IMR-90 (cell line): ENCODE measurements around the gene KIF1A. TPM values are rescaled to one million over a fixed set of nuclear protein-coding genes. Genes with fewer than 3 reads are reported as not detected.

Experiments
- ATAC-seq: fragments of 200-7000 bp; cut with Tn5 transposase; 2 replicates; pipeline ENCODE4 v1.9.1; 2020; ENCODE audit warnings: low read depth, mild to moderate bottlenecking, moderate library complexity
- BruUV-seq: library from RNA; stranded (reverse); fragments of 400-500 nt; replicated peaks from 2 replicates; lab custom pipeline; 2021; lab: Mats Ljungman, UMichigan
- CTCF ChIA-PET: fragments of 300-600 bp; formaldehyde crosslinking; extraction: SDS; loops from one replicate; lab custom pipeline; 2021; ENCODE audit warnings: antibody characterized with exemption; lab: Yijun Ruan, JAX
- POLR2A ChIA-PET: fragments of 300-600 bp; sonication (Branson Sonifier 250); formaldehyde crosslinking; loops from one replicate; lab custom pipeline; 2022; ENCODE audit warnings: antibody characterized with exemption; ENCODE audit not compliant: unreplicated experiment; lab: Charles Lee
- DNase-seq: peaks from one replicate; pipeline ENCODE4 v3.0.0; 2013
- H2AFZ ChIP-seq: replicated peaks from 2 replicates; pipeline ENCODE3; 2013; ENCODE audit warnings: low read length, mild to moderate bottlenecking; ENCODE audit not compliant: poor library complexity
- H2AK5ac ChIP-seq: 2 replicates; pipeline ENCODE4 v1.6.1; 2013; ENCODE audit warnings: low read depth, low read length, inconsistent platforms
- H2AK9ac ChIP-seq: replicated peaks from 2 replicates; pipeline ENCODE3; 2013; ENCODE audit warnings: mild to moderate bottlenecking, low read depth, low read length, moderate library complexity; ENCODE audit not compliant: poor library complexity
- H2BK120ac ChIP-seq: 2 replicates; pipeline ENCODE4 v1.6.1; 2013; ENCODE audit warnings: low read depth, low read length, inconsistent platforms
- H2BK15ac ChIP-seq: 3 replicates; pipeline ENCODE4 v1.6.1; 2013; ENCODE audit warnings: low read depth, low read length, inconsistent platforms
- H2BK20ac ChIP-seq: 2 replicates; pipeline ENCODE4 v1.6.1; 2013; ENCODE audit warnings: low read depth, mild to moderate bottlenecking, inconsistent platforms, low read length, moderate library complexity
- H2BK5ac ChIP-seq: 2 replicates; pipeline ENCODE4 v1.6.1; 2013; ENCODE audit warnings: mild to moderate bottlenecking, low read depth, low read length, inconsistent platforms; ENCODE audit not compliant: poor library complexity, severe bottlenecking
- H3K14ac ChIP-seq: replicated peaks from 2 replicates; pipeline ENCODE4 v1.6.1; 2013; ENCODE audit warnings: low read depth, low read length, inconsistent platforms
- H3K18ac ChIP-seq: 2 replicates; pipeline ENCODE4 v1.6.1; 2013; ENCODE audit warnings: low read depth, low read length, control low read depth
- H3K23ac ChIP-seq: 2 replicates; pipeline ENCODE4 v1.6.1; 2013; ENCODE audit warnings: low read depth, low read length, inconsistent platforms
- H3K27ac ChIP-seq: 2 replicates; pipeline ENCODE4 v1.5.1; 2013; ENCODE audit warnings: mild to moderate bottlenecking, control low read depth, low read length; ENCODE audit not compliant: insufficient read depth
- H3K27me3 ChIP-seq: 2 replicates; pipeline ENCODE4 v1.6.1; 2013; ENCODE audit warnings: low read length; ENCODE audit not compliant: control insufficient read depth, insufficient read depth
- H3K36me3 ChIP-seq: 2 replicates; pipeline ENCODE4 v1.6.1; 2013; ENCODE audit warnings: low read length, mixed read lengths; ENCODE audit not compliant: control insufficient read depth, insufficient read depth
- H3K4ac ChIP-seq: 2 replicates; pipeline ENCODE4 v1.6.1; 2013; ENCODE audit warnings: low read depth, low read length, inconsistent platforms
- H3K4me1 ChIP-seq: 2 replicates; pipeline ENCODE4 v1.6.1; 2013; ENCODE audit warnings: low read length, mixed read lengths; ENCODE audit not compliant: control insufficient read depth, insufficient read depth
- H3K4me2 ChIP-seq: 2 replicates; pipeline ENCODE4 v1.6.1; 2013; ENCODE audit warnings: low read depth, mild to moderate bottlenecking, control low read depth, low read length, moderate library complexity
- H3K4me3 ChIP-seq: 2 replicates; pipeline ENCODE4 v1.5.1; 2013; ENCODE audit warnings: low read depth, mild to moderate bottlenecking, control low read depth, low read length, moderate library complexity; ENCODE audit not compliant: insufficient read depth
- H3K56ac ChIP-seq: 2 replicates; pipeline ENCODE4 v1.6.1; 2013; ENCODE audit warnings: low read length, inconsistent platforms; ENCODE audit not compliant: insufficient read depth; ENCODE audit errors: extremely low read depth
- H3K79me1 ChIP-seq, 2 experiments: 2 replicates each; pipeline ENCODE4 v1.6.1; 2013; ENCODE audit warnings: low read length in 2 of 2, inconsistent platforms in 1 of 2, low read depth in 1 of 2
- H3K9ac ChIP-seq: 2 replicates; pipeline ENCODE4 v1.6.1; 2013; ENCODE audit warnings: low read depth, low read length, control low read depth
- H3K9me1 ChIP-seq: 2 replicates; pipeline ENCODE4 v1.6.1; 2013; ENCODE audit warnings: low read length, inconsistent platforms; ENCODE audit not compliant: insufficient read depth
- H3K9me3 ChIP-seq: 2 replicates; pipeline ENCODE4 v1.6.1; 2013; ENCODE audit warnings: low read length; ENCODE audit not compliant: control insufficient read depth, insufficient read depth
- H4K20me1 ChIP-seq: 2 replicates; pipeline ENCODE4 v1.6.1; 2013; ENCODE audit warnings: low read length, inconsistent platforms; ENCODE audit not compliant: insufficient read depth
- H4K5ac ChIP-seq: 2 replicates; pipeline ENCODE4 v1.6.1; 2013; ENCODE audit warnings: mild to moderate bottlenecking, low read depth, low read length, control low read depth
- H4K8ac ChIP-seq, 2 experiments: 2 replicates each; pipeline ENCODE4 v1.6.1; 2013; ENCODE audit warnings: low read depth in 2 of 2, low read length in 2 of 2, control low read depth in 1 of 2, inconsistent platforms in 1 of 2
- H4K91ac ChIP-seq: 2 replicates; pipeline ENCODE4 v1.6.1; 2013; ENCODE audit warnings: low read depth, low read length, inconsistent platforms; ENCODE audit not compliant: insufficient read depth
- BHLHE40 ChIP-seq: fragments of 150-350 bp; IDR thresholded peaks from 2 replicates; pipeline ENCODE4 v1.6.1; 2016; ENCODE audit warnings: mild to moderate bottlenecking, low read depth, low read length
- CEBPB ChIP-seq: IDR thresholded peaks from 2 replicates; pipeline ENCODE4 v1.6.1; 2012; ENCODE audit warnings: low read depth, low read length, improper control_type of control experiment
- CHD1 ChIP-seq: IDR thresholded peaks from 2 replicates; pipeline ENCODE4 v1.6.1; 2012; ENCODE audit warnings: low read depth, low read length, improper control_type of control experiment
- FOS ChIP-seq: fragments of 150-350 bp; IDR thresholded peaks from 2 replicates; pipeline ENCODE4 v1.6.1; 2016; ENCODE audit warnings: low read depth, low read length
- MAFK ChIP-seq: IDR thresholded peaks from 2 replicates; pipeline ENCODE4 v1.6.1; 2012; ENCODE audit warnings: low read depth, low read length, improper control_type of control experiment
- MAZ ChIP-seq: IDR thresholded peaks from 2 replicates; pipeline ENCODE4 v1.6.1; 2012; ENCODE audit warnings: low read depth, mild to moderate bottlenecking, low read length, improper control_type of control experiment, moderate library complexity, borderline replicate concordance
- MXI1 ChIP-seq: IDR thresholded peaks from 2 replicates; pipeline ENCODE4 v1.6.1; 2012; ENCODE audit warnings: low read depth, mild to moderate bottlenecking, low read length, moderate library complexity, borderline replicate concordance
- NFE2L2 ChIP-seq: fragments of 150-350 bp; IDR thresholded peaks from 2 replicates; pipeline ENCODE4 v1.6.1; 2016; ENCODE audit warnings: low read depth, mild to moderate bottlenecking, low read length
- POLR2A ChIP-seq: IDR thresholded peaks from 2 replicates; pipeline ENCODE4 v1.6.1; 2012; ENCODE audit warnings: mild to moderate bottlenecking, low read depth, low read length
- RAD21 ChIP-seq: IDR thresholded peaks from 2 replicates; pipeline ENCODE4 v1.6.1; 2012; ENCODE audit warnings: low read length, improper control_type of control experiment
- RCOR1 ChIP-seq: IDR thresholded peaks from 2 replicates; pipeline ENCODE4 v1.6.1; 2012; ENCODE audit warnings: mild to moderate bottlenecking, low read length, improper control_type of control experiment; ENCODE audit not compliant: insufficient replicate concordance
- RFX5 ChIP-seq: IDR thresholded peaks from 2 replicates; pipeline ENCODE4 v1.8.0; 2012; ENCODE audit warnings: low read depth, mild to moderate bottlenecking, low read length, moderate library complexity
- SMC3 ChIP-seq: fragments of 150-350 bp; IDR thresholded peaks from 2 replicates; pipeline ENCODE4 v1.6.1; 2016; ENCODE audit warnings: low read depth, mild to moderate bottlenecking, antibody characterized with exemption, low read length, moderate library complexity
- WGBS, 2 experiments: methylation state at CpG; one replicate each; pipeline versions ENCODE4 v1.1.5 to v1.1.7; 2013; ENCODE audit warnings: missing lambda C conversion rate in 2 of 2; ENCODE audit not compliant: insufficient read length in 1 of 2; ENCODE audit errors: extremely low coverage in 2 of 2; 5-methylcytosine and 5-hydroxymethylcytosine counted together
- dilution Hi-C: fragments of 300-500 bp; cut with HindIII; formaldehyde crosslinking; loops from one replicate; pipeline ENCODE4 v1.14.3; 2018; ENCODE audit warnings: low sequenced_read_pairs; ENCODE audit not compliant: unreplicated experiment
- in situ Hi-C: fragments of 300-500 bp; cut with MboI; formaldehyde crosslinking; loops from 3 replicates; pipeline ENCODE4 v1.14.3; 2019; ENCODE audit warnings: low sequenced_read_pairs, inconsistent platforms, mixed read lengths
- intact Hi-C: fragments of 100-400 bp; cut with micrococcal nuclease; formaldehyde crosslinking; loops from 2 replicates; pipeline ENCODE4 v1.10.0; 2022
- polyA plus RNA-seq, 3 experiments: library from polyadenylated mRNA; depleted of rRNA; stranded (reverse); fragments of >200 nt; gene quantifications; 2 replicates each; pipeline ENCODE4 v1.2.3, GENCODE V29; 2012; ENCODE audit warnings: low replicate concordance in 1 of 3
- total RNA-seq: library from RNA; depleted of rRNA; stranded (reverse); fragments of >200 nt; gene quantifications from 2 replicates; pipeline ENCODE4 v1.2.3, GENCODE V29; 2012
- TF ChIP-seq, protein P1 (sequence below): fragments of 150-350 bp; IDR thresholded peaks from 2 replicates; pipeline ENCODE4 v1.6.1; 2017; ENCODE audit warnings: mild to moderate bottlenecking, antibody characterized with exemption, low read length, low read depth
- TF ChIP-seq, protein P2 (sequence below): fragments of 150-350 bp; IDR thresholded peaks from 2 replicates; pipeline ENCODE4 v1.6.1; 2016; ENCODE audit warnings: low read depth, mild to moderate bottlenecking, low read length, moderate library complexity, borderline replicate concordance
- TF ChIP-seq, protein P3 (sequence below): conservative IDR thresholded peaks from 2 replicates; pipeline ENCODE4 v1.5.1; 2012; ENCODE audit warnings: mild to moderate bottlenecking, low read depth, low read length, improper control_type of control experiment

Gene KIF1A
- total and polyA plus RNA-seq, 2 of the 4 experiments (the other 2 are of a cell fraction) = under 0.01 TPM; not detected in 1

DNA sequence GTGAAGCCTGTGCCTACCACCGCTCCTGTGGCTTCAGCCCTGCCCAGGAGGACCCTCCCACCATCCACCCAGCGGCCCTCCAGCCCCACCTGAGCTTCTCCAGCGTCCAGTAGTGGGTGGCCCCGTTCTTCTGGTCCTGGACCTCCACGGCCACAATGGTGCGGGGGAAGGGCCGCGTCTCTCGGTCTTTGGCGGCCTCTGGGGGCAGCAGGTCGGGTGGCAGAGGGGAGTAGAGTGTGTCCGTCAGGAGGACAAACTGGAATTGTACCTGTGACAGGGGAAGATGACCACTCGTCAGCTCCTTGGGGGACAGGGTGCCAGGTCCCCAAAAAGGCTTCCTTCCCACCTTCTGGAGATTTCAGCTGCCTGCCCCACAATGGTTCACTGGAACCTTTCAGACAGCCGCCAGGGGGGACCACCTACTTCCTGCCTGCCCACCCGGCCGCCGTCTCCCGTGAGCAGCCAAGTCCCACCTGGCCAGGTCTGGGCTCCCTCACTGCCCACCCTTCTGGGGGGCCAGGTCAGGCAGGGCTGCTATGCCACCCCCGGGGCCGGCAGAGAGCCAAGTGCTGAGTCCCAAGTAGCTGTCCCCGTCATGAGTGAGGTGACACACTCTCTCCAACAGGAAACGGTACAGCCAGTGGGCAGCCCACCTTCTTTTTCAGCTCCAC lies 59.3 kb downstream of the KIF1A start:
- DNase-seq (no peak), ATAC-seq (no peak)
- intact Hi-C loops = no loop called here

More for the DNA sequence above, 59.3 kb downstream of the KIF1A start:
- Histone ChIP-seq H3K4me2 (no peak overlapping the region), H4K8ac (no peak overlapping the region), H3K9ac (no peak overlapping the region), H4K5ac (no peak overlapping the region), H3K79me1 (no peaks in the 10 kb centered on the region), H3K18ac (no peak overlapping the region), H2BK120ac (no peak overlapping the region), H3K4ac (no peak overlapping the region), H2AK5ac (no peak overlapping the region), H2BK15ac (no peak overlapping the region), H2AK9ac (no peak overlapping the region), H3K27ac (no peak overlapping the region), H3K9me3 (no peaks in the 10 kb centered on the region), H4K20me1 (no peaks in the 10 kb centered on the region; the same call in 1 of the 2 replicates), H3K4me3 (no peak overlapping the region), H2BK5ac (no peak overlapping the region), H3K4me1 (no peaks in the 10 kb centered on the region), H3K9me1 (no peaks in the 10 kb centered on the region), H2AFZ (no peak overlapping the region), H2BK20ac (no peak overlapping the region), H3K56ac (no peak overlapping the region), H3K23ac (no peak overlapping the region), H3K36me3 (no peaks in the 10 kb centered on the region), H3K27me3 (peaks cover 7% of the 10 kb centered on the region; the same call in 1 of the 2 replicates), H4K91ac (no peak overlapping the region), H3K14ac (no peak overlapping the region)
- BruUV-seq = no TSS peak
- POLR2A ChIA-PET = no interaction called here
- in situ Hi-C loops = no loop called here
- TF ChIP-seq RFX5 (no peak), NFE2L2 (no peak), FOS (no peak), BHLHE40 (no peak), RCOR1 (no peak), MXI1 (no peak), RAD21 (no peak), CEBPB (no peak), CHD1 (no peak), POLR2A (no peak), SMC3 (no peak), MAZ (no peak), MAFK (no peak)
- TF ChIP-seq, protein P1, sequence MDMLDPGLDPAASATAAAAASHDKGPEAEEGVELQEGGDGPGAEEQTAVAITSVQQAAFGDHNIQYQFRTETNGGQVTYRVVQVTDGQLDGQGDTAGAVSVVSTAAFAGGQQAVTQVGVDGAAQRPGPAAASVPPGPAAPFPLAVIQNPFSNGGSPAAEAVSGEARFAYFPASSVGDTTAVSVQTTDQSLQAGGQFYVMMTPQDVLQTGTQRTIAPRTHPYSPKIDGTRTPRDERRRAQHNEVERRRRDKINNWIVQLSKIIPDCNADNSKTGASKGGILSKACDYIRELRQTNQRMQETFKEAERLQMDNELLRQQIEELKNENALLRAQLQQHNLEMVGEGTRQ = no peak
- TF ChIP-seq, protein P2, sequence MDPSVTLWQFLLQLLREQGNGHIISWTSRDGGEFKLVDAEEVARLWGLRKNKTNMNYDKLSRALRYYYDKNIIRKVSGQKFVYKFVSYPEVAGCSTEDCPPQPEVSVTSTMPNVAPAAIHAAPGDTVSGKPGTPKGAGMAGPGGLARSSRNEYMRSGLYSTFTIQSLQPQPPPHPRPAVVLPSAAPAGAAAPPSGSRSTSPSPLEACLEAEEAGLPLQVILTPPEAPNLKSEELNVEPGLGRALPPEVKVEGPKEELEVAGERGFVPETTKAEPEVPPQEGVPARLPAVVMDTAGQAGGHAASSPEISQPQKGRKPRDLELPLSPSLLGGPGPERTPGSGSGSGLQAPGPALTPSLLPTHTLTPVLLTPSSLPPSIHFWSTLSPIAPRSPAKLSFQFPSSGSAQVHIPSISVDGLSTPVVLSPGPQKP = no peak
- TF ChIP-seq, protein P3, sequence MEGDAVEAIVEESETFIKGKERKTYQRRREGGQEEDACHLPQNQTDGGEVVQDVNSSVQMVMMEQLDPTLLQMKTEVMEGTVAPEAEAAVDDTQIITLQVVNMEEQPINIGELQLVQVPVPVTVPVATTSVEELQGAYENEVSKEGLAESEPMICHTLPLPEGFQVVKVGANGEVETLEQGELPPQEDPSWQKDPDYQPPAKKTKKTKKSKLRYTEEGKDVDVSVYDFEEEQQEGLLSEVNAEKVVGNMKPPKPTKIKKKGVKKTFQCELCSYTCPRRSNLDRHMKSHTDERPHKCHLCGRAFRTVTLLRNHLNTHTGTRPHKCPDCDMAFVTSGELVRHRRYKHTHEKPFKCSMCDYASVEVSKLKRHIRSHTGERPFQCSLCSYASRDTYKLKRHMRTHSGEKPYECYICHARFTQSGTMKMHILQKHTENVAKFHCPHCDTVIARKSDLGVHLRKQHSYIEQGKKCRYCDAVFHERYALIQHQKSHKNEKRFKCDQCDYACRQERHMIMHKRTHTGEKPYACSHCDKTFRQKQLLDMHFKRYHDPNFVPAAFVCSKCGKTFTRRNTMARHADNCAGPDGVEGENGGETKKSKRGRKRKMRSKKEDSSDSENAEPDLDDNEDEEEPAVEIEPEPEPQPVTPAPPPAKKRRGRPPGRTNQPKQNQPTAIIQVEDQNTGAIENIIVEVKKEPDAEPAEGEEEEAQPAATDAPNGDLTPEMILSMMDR = no peak
- CTCF ChIA-PET = no interaction called here
- dilution Hi-C loops = no loop called here
- WGBS, 2 experiments = 86% methylated on average over 1 of the region's 22 CpGs; no CpG with 5 or more reads in 1 of the 2 experiments
